ENCODE measurements around the gene PUSL1. TPM values are rescaled to one million over a fixed set of nuclear protein-coding genes. Genes with fewer than 3 reads are reported as not detected.

The PUSL1 gene
- total RNA-seq, 8 experiments from 2014 or later = 12.0 to 45.8 (median 22.4) TPM

DNA sequence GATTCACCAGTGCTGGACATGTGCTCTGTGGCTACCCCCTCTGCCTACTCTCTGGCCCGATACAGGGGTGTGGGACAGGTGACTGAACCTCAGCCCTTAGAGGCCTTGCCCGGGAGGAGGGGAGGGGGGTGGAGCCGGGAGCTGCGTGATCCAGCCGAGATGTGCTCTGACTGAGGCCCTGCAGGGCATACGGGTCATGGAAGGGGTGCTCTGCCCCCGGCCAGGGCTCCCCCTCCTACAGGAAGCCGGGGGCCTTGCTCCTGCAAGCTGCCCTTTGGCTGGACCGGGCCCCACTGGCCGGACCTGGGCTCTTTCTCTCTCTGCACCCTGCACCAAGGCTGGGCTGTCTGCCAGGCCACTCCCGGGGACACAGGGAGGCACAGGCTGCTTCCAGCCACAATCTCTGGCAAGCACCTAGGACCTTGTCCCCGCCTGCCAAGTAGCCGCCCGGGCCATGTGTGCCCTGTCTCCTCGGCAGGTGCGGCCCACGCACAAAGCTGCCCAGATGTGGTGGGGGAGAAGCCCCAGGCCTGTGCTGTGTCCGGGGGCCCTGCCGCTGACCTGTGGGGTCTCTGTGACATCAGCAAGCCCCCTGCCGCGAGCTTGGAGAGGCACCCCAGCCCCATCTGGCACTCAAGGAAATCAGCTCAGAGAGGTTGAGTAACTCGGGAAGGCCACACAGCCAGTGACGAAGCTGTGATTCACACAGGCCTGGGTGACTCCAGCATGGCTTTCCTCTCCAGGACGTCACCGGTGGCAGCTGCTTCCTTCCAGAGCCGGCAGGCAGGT, 26.7 kb upstream of the PUSL1 start:
- in situ Hi-C loops (cut with MboI; ENCODE audit: low pct_unique_long_range_greater_than_20kb in 2 of 9, low sequenced_read_pairs in 9 of 9, unreplicated experiment in 9 of 9) = no loop called here
- H3K4me1 ChIP-seq (replicated peaks in 1 of 2) = no peaks in the 10 kb centered on the region
- no peak overlapping the region for H3K4me3 ChIP-seq
- ATAC-seq (replicated peaks in 6 of 8) = peak; percentile 6 to 58 (median 22)
- no peak overlapping the region for H3K27ac ChIP-seq
- 20 to 74% (median 69%) methylated on average over 2 to 13 of the region's 26 CpGs; no CpG with 5 or more reads in 5 of the 10 experiments for WGBS, 10 experiments

DNA sequence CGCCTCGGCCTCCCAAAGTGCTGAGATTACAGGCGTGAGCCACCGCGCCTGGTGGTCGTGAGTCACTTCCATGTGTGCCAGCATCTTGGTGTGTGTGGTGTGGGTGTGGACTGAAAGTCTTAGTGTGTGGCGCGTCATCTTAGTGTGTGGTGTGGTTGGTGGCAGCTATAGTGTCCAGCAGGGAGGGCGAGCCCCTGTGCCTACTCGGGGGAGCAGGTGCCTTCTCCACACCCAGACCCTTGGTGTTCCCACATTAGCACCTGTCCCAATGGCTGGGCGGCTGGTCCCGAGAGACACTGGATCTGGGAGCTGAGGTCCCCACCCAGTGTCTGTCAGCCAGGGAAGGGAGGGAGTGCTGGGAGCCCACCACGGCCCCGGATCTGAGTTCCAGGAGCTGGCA, 25.4 kb upstream of the PUSL1 start:
- in situ Hi-C loops (cut with MboI; ENCODE audit: low pct_unique_long_range_greater_than_20kb in 2 of 9, low sequenced_read_pairs in 9 of 9, unreplicated experiment in 9 of 9) = no loop called here
- Histone ChIP-seq H3K4me3 (no peak overlapping the region), H3K27ac (no peak overlapping the region), H3K4me1 (replicated peaks in 1 of 2) (no peaks in the 10 kb centered on the region)
- WGBS, 10 experiments = 40 to 93% (median 80%) methylated on average over 2 to 9 of the region's 14 CpGs; no CpG with 5 or more reads in 4 of the 10 experiments
- peak in 1 of 8 experiments; percentile 5 for ATAC-seq (replicated peaks in 6 of 8)

DNA sequence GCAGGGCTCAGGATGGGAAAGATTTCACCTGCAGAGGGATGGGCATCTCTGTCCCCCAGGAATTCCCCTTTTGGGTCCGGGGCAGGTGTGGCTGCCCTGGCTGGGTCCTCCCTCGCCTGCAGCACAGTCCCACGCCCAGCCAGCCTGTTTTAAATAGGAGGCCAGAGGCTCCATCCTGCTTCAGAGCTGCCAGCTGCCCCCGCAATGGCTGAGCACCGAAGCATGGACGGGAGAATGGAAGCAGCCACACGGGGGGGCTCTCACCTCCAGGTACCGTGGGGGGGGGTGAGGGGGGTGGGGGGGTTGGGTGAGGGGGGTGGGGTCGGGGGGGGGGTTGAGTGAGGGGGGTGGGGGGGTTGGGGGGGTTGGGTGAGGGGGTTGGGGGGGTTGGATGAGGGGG, 24.6 kb upstream of the PUSL1 start:
- peak in 3 of 8 experiments; percentile 49 to 74 (median 66) for ATAC-seq (replicated peaks in 6 of 8)
- WGBS, 10 experiments = 0 to 40% (median 17%) methylated on average over 1 of the region's 9 CpGs; no CpG with 5 or more reads in 7 of the 10 experiments
- in situ Hi-C loops (cut with MboI; ENCODE audit: low pct_unique_long_range_greater_than_20kb in 2 of 9, low sequenced_read_pairs in 9 of 9, unreplicated experiment in 9 of 9) = no loop called here
- no peak overlapping the region for H3K27ac ChIP-seq
- H3K4me1 ChIP-seq (replicated peaks in 1 of 2) = no peaks in the 10 kb centered on the region
- H3K4me3 ChIP-seq = no peak overlapping the region

DNA sequence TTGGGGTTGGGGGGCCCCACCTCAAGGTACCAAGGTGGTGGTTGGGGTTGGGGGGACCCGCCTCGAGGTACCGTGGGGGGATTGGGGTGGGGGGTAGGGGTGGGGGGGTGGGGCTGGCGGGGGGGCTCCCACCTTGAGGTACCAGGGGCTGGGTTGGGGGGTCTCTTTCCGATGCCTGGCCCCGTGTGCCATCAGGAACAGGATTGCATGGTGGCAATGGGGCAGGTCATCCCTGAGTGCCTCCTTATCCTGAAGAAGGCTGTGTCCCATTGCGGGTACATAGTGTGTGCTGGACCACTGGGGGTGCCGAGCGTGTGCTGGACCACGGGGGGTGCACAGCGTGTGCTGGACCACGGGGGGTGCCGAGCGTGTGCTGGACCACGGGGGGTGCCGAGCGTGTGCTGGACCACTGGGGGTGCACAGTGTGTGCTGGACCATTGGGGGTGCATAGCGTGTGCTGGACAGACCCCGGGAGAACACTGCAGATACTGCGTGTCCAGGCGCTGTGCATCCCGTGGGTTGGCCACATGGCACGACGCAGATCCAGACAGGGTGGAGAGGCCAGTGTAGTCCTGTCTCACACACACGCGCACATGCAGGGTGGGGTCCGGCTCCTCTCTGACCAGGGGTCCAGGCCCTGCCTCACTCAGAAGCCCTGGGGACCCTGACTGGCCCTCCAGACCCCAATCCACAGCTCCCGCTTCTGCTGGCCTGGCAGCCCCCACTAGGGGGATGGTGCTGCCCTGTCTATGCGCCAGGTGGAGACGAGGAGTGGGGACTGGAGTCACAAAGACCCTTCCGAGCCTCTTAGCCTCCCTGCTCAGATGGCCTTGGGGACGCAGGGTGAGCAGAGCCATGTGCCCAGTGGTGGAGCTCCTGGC, 23.9 kb upstream of the PUSL1 start:
- peak in 3 of 8 experiments; percentile 4 to 6 (median 6) for ATAC-seq (replicated peaks in 6 of 8)
- no peaks in the 10 kb centered on the region for H3K4me1 ChIP-seq (replicated peaks in 1 of 2)
- 85 to 100% (median 100%) methylated on average over 2 to 8 of the region's 32 CpGs; no CpG with 5 or more reads in 7 of the 10 experiments for WGBS, 10 experiments
- no peak overlapping the region for H3K27ac ChIP-seq
- in situ Hi-C loops (cut with MboI; ENCODE audit: low pct_unique_long_range_greater_than_20kb in 2 of 9, low sequenced_read_pairs in 9 of 9, unreplicated experiment in 9 of 9) = no loop called here
- H3K4me3 ChIP-seq = no peak overlapping the region

DNA sequence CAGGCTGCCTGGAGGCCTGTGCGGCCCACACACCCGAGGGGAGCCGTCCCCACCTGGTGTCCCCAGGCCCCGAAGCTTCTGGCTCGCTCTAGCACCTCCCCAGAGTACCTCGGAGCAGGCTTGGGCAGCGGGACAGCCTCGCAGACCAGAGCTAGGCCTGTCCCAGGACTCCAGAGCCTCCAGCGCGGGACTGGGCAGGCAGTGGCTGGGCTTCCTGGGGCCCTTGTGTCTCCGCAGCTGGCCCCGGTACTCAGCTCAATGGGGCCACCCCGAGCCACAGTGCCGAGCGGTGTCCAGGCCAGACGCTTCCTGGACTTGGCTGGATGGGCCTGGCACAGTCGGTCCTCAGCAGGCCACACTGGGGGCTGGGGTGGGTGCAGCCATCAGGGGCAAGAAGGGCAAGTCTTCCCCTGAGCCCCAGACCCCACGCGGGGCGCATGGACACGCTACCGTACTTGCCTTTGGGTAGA, 23.3 kb upstream of the PUSL1 start:
- no peaks in the 10 kb centered on the region for H3K4me1 ChIP-seq (replicated peaks in 1 of 2)
- WGBS, 10 experiments = 61 to 77% (median 68%) methylated on average over 6 to 11 of the region's 22 CpGs; no CpG with 5 or more reads in 7 of the 10 experiments
- in situ Hi-C loops (cut with MboI; ENCODE audit: low pct_unique_long_range_greater_than_20kb in 2 of 9, low sequenced_read_pairs in 9 of 9, unreplicated experiment in 9 of 9) = no loop called here
- no peak overlapping the region for H3K27ac ChIP-seq
- ATAC-seq (replicated peaks in 6 of 8) = peak in 2 of 8 experiments; percentile 1 to 7
- H3K4me3 ChIP-seq = no peak overlapping the region

DNA sequence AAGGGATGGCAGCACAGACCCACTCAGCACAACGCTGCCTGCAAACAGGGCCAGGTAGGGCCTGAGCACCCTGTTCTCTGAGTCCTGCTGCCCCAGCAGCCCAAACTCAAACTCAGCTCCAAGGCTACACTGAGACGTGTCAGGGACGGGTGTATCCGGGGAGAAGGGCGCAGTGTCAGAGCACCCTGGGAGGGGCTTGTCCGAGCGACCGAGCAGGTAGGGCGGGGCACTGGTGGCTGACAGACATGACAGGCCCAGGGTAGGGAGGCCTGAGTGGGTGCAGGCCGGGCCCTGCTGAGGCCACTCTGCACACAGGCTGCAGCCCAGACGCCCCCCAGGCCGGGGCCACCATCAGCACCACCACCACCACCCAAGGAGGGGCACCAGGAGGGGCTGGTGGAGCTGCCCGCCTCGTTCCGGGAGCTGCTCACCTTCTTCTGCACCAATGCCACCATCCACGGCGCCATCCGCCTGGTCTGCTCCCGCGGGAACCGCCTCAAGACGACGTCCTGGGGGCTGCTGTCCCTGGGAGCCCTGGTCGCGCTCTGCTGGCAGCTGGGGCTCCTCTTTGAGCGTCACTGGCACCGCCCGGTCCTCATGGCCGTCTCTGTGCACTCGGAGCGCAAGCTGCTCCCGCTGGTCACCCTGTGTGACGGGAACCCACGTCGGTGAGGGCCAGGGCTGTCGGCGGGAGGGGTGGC, 22.6 kb upstream of the PUSL1 start:
- WGBS, 10 experiments = 41 to 58% methylated on average over 4 to 19 of the region's 37 CpGs; no CpG with 5 or more reads in 8 of the 10 experiments
- in situ Hi-C loops (cut with MboI; ENCODE audit: low pct_unique_long_range_greater_than_20kb in 2 of 9, low sequenced_read_pairs in 9 of 9, unreplicated experiment in 9 of 9) = no loop called here
- Histone ChIP-seq H3K4me3 (no peak overlapping the region), H3K27ac (no peak overlapping the region), H3K4me1 (replicated peaks in 1 of 2) (peaks cover 0 to 4% of the 10 kb centered on the region in 2 donors)
- ATAC-seq (replicated peaks in 6 of 8) = peak in 3 of 8 experiments; percentile 3 to 7 (median 4)

DNA sequence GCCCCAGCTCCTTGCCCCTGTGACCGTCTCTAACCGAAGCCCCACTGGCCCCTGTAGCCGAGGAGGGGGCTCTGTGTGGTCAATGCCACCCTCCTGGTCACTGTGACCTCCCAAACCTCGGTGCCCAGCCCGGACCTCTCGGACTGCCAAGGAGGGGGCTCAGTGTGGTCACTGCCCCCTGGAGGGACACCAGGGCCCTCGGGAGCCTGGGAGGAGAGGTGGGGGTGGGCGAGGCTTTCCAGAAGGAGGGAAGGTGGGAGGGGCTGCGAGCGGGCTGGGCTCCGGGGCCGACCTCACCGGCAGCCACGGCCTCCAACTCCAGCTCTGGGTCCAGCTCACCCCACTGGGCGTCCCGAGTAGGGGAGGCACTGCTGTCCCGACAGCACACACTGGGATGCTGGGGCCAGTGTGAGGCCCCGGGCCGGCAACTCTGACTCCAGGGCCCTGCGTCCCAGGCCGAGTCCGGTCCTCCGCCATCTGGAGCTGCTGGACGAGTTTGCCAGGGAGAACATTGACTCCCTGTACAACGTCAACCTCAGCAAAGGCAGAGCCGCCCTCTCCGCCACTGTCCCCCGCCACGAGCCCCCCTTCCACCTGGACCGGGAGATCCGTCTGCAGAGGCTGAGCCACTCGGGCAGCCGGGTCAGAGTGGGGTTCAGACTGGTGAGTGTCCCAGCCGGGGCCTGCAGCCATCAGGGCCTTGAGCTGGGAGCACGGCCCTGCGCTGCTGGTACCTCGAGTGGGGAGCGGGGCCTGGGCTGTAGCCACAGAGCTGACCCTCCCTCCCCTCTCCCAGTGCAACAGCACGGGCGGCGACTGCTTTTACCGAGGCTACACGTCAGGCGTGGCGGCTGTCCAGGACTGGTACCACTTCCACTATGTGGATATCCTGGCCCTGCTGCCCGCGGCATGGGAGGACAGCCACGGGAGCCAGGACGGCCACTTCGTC, 21.8 kb upstream of the PUSL1 start:
- ATAC-seq (replicated peaks in 6 of 8) = no peak
- peaks cover 7 to 13% of the 10 kb centered on the region in 2 donors for H3K4me1 ChIP-seq (replicated peaks in 1 of 2)
- in situ Hi-C loops (cut with MboI; ENCODE audit: low pct_unique_long_range_greater_than_20kb in 2 of 9, low sequenced_read_pairs in 9 of 9, unreplicated experiment in 9 of 9) = no loop called here
- H3K4me3 ChIP-seq = no peak overlapping the region
- 7 to 59% (median 46%) methylated on average over 3 to 21 of the region's 50 CpGs; no CpG with 5 or more reads in 6 of the 10 experiments for WGBS, 10 experiments
- H3K27ac ChIP-seq = no peak overlapping the region

DNA sequence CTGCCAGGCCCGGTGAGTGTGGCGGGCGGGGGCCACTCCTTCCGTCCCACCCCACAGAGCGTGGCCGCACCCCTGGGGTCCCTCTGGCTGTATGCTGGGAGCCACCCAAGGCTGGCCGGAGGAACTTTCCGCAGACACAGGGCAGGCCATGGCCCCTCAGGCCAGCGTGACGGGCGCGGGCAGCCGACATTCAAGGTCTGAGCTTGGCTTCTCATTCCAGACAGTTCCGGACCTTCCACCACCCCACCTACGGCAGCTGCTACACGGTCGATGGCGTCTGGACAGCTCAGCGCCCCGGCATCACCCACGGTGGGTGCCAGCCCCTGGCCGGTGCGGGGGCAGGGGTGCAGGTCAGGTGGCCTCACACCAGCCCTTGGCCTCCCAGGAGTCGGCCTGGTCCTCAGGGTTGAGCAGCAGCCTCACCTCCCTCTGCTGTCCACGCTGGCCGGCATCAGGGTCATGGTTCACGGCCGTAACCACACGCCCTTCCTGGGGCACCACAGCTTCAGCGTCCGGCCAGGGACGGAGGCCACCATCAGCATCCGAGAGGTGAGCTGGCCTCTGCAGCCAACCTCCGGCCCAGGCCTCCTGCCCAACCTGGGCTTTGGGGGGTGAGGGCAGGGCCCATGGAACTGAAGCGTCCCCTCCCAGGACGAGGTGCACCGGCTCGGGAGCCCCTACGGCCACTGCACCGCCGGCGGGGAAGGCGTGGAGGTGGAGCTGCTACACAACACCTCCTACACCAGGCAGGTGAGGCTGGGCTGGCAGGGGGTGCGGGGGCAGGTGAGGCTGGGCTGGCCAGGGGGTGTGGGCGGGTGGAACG, 20.9 kb upstream of the PUSL1 start:
- no peak overlapping the region for H3K4me3 ChIP-seq
- in situ Hi-C loops (cut with MboI; ENCODE audit: low pct_unique_long_range_greater_than_20kb in 2 of 9, low sequenced_read_pairs in 9 of 9, unreplicated experiment in 9 of 9) = no loop called here
- 60 to 80% (median 68%) methylated on average over 1 to 21 of the region's 46 CpGs; no CpG with 5 or more reads in 6 of the 10 experiments for WGBS, 10 experiments
- no peak overlapping the region for H3K27ac ChIP-seq
- H3K4me1 ChIP-seq (replicated peaks in 1 of 2) = peaks cover 15 to 18% of the 10 kb centered on the region in 2 donors
- no peak for ATAC-seq (replicated peaks in 6 of 8)

DNA sequence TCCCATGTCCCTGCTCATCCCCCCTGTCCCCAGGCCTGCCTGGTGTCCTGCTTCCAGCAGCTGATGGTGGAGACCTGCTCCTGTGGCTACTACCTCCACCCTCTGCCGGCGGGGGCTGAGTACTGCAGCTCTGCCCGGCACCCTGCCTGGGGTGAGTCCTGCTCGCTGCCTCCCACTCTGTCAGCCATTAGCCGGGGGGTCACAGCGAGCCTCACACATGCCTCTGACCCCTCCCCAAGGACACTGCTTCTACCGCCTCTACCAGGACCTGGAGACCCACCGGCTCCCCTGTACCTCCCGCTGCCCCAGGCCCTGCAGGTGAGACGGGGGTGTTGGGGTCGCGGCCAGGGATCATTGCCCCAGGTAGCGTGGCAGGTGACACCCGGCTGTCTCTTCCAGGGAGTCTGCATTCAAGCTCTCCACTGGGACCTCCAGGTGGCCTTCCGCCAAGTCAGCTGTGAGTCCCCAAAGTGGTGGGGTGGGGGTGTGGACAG, 18.1 kb upstream of the PUSL1 start:
- WGBS, 10 experiments = 0 to 53% (median 18%) methylated on average over 3 to 8 of the region's 15 CpGs; no CpG with 5 or more reads in 6 of the 10 experiments
- peak in 5 of 8 experiments; percentile 4 to 43 (median 12) for ATAC-seq (replicated peaks in 6 of 8)
- no peak overlapping the region for H3K4me3 ChIP-seq
- peaks cover 15 to 18% of the 10 kb centered on the region in 2 donors for H3K4me1 ChIP-seq (replicated peaks in 1 of 2)
- in situ Hi-C loops (cut with MboI; ENCODE audit: low pct_unique_long_range_greater_than_20kb in 2 of 9, low sequenced_read_pairs in 9 of 9, unreplicated experiment in 9 of 9) = no loop called here
- H3K27ac ChIP-seq = no peak overlapping the region

DNA sequence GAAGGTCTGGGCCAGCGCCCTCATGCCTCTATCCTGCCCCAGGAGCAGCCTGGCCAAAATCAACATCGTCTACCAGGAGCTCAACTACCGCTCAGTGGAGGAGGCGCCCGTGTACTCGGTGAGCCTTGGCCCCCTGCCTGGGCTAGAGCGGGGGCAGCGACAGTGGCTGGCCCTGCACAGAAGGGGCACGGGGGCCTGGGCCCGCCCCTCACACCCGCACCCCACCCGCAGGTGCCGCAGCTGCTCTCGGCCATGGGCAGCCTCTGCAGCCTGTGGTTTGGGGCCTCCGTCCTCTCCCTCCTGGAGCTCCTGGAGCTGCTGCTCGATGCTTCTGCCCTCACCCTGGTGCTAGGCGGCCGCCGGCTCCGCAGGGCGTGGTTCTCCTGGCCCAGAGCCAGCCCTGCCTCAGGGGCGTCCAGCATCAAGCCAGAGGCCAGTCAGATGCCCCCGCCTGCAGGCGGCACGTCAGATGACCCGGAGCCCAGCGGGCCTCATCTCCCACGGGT, 17.3 kb upstream of the PUSL1 start:
- H3K27ac ChIP-seq = no peak overlapping the region

More for the DNA sequence above, 17.3 kb upstream of the PUSL1 start:
- H3K4me3 ChIP-seq = no peak overlapping the region
- WGBS, 10 experiments = 27 to 40% (median 27%) methylated on average over 2 to 9 of the region's 28 CpGs; no CpG with 5 or more reads in 7 of the 10 experiments
- peaks cover 15 to 18% of the 10 kb centered on the region in 2 donors for H3K4me1 ChIP-seq (replicated peaks in 1 of 2)
- peak; percentile 36 to 55 (median 48) for ATAC-seq (replicated peaks in 6 of 8)
- in situ Hi-C loops (cut with MboI; ENCODE audit: low pct_unique_long_range_greater_than_20kb in 2 of 9, low sequenced_read_pairs in 9 of 9, unreplicated experiment in 9 of 9) = no loop called here

Data from motor neuron (in vitro differentiated cells).